ENCODE measurements around the gene ZNF777.

ZNF777 gene

GRCh38 chr7:149466364-149466763 is 5.5 kb upstream of the ZNF777 start:
- no peaks in the 10 kb centered on the region for H3K36me3 ChIP-seq (ENCODE audit: control insufficient read depth in 2 of 2, insufficient read depth in 2 of 2, low read length in 2 of 2)
- no peak overlapping the region for H3K27ac ChIP-seq (ENCODE audit: low read depth in 2 of 2, low read length in 2 of 2)
- H3K4me3 ChIP-seq (ENCODE audit: low read length in 2 of 2) = no peak overlapping the region
- H3K27me3 ChIP-seq (ENCODE audit: control insufficient read depth in 2 of 2, insufficient read depth in 2 of 2, low read length in 2 of 2) = peaks cover 0 to 3% of the 10 kb centered on the region in 2 donors
- H3K9me3 ChIP-seq (ENCODE audit: control insufficient read depth in 2 of 2, low read length in 2 of 2) = no peaks in the 10 kb centered on the region
- no peak overlapping the region for H3K9ac ChIP-seq (ENCODE audit: low read depth in 1 of 2, low read length in 2 of 2)
- H3K4me1 ChIP-seq (ENCODE audit: control insufficient read depth in 2 of 2, insufficient read depth in 2 of 2, low read length in 2 of 2) = no peaks in the 10 kb centered on the region

- Histone ChIP-seq H3K9me3 (ENCODE audit: control insufficient read depth in 2 of 2, low read length in 2 of 2) (no peaks in the 10 kb centered on the region), H3K27ac (ENCODE audit: low read depth in 2 of 2, low read length in 2 of 2) (no peak overlapping the region), H3K9ac (ENCODE audit: low read depth in 1 of 2, low read length in 2 of 2) (no peak overlapping the region), H3K36me3 (ENCODE audit: control insufficient read depth in 2 of 2, insufficient read depth in 2 of 2, low read length in 2 of 2) (no peaks in the 10 kb centered on the region), H3K4me1 (ENCODE audit: control insufficient read depth in 2 of 2, insufficient read depth in 2 of 2, low read length in 2 of 2) (peaks cover 6 to 7% of the 10 kb centered on the region in 2 donors), H3K4me3 (ENCODE audit: low read length in 2 of 2) (no peak overlapping the region), H3K27me3 (ENCODE audit: control insufficient read depth in 2 of 2, insufficient read depth in 2 of 2, low read length in 2 of 2) (peaks cover 0 to 3% of the 10 kb centered on the region in 2 donors)
These were observed 2.8 kb upstream of the ZNF777 start for GRCh38 chr7:149463500-149464161.

- Histone ChIP-seq H3K4me3 (ENCODE audit: low read length in 2 of 2) (no peak overlapping the region), H3K4me1 (ENCODE audit: control insufficient read depth in 2 of 2, insufficient read depth in 2 of 2, low read length in 2 of 2) (peaks cover 6 to 7% of the 10 kb centered on the region in 2 donors), H3K36me3 (ENCODE audit: control insufficient read depth in 2 of 2, insufficient read depth in 2 of 2, low read length in 2 of 2) (no peaks in the 10 kb centered on the region), H3K9me3 (ENCODE audit: control insufficient read depth in 2 of 2, low read length in 2 of 2) (no peaks in the 10 kb centered on the region), H3K27me3 (ENCODE audit: control insufficient read depth in 2 of 2, insufficient read depth in 2 of 2, low read length in 2 of 2) (peaks cover 0 to 3% of the 10 kb centered on the region in 2 donors), H3K27ac (ENCODE audit: low read depth in 2 of 2, low read length in 2 of 2) (no peak overlapping the region), H3K9ac (ENCODE audit: low read depth in 1 of 2, low read length in 2 of 2) (no peak overlapping the region)
These were observed 1.2 kb upstream of the ZNF777 start for GRCh38 chr7:149462101-149462520.

GRCh38 chr7:149459540-149460452 is 1.1 kb downstream of the ZNF777 start:
- Histone ChIP-seq H3K4me3 (ENCODE audit: low read length in 2 of 2) (peak overlapping the region; percentile 65 to 71), H3K9me3 (ENCODE audit: control insufficient read depth in 2 of 2, low read length in 2 of 2) (no peaks in the 10 kb centered on the region), H3K27ac (ENCODE audit: low read depth in 2 of 2, low read length in 2 of 2) (no peak overlapping the region), H3K27me3 (ENCODE audit: control insufficient read depth in 2 of 2, insufficient read depth in 2 of 2, low read length in 2 of 2) (peaks cover 0 to 3% of the 10 kb centered on the region in 2 donors), H3K36me3 (ENCODE audit: control insufficient read depth in 2 of 2, insufficient read depth in 2 of 2, low read length in 2 of 2) (peaks cover 10 to 12% of the 10 kb centered on the region in 2 donors), H3K9ac (ENCODE audit: low read depth in 1 of 2, low read length in 2 of 2) (peak overlapping the region in 1 of 2 donors; percentile 84), H3K4me1 (ENCODE audit: control insufficient read depth in 2 of 2, insufficient read depth in 2 of 2, low read length in 2 of 2) (peaks cover 6 to 7% of the 10 kb centered on the region in 2 donors)

GRCh38 chr7:149459201-149459539 is 1.7 kb downstream of the ZNF777 start:
- Histone ChIP-seq H3K27me3 (ENCODE audit: control insufficient read depth in 2 of 2, insufficient read depth in 2 of 2, low read length in 2 of 2) (peaks cover 0 to 3% of the 10 kb centered on the region in 2 donors), H3K4me1 (ENCODE audit: control insufficient read depth in 2 of 2, insufficient read depth in 2 of 2, low read length in 2 of 2) (peaks cover 6 to 7% of the 10 kb centered on the region in 2 donors), H3K36me3 (ENCODE audit: control insufficient read depth in 2 of 2, insufficient read depth in 2 of 2, low read length in 2 of 2) (peaks cover 15 to 18% of the 10 kb centered on the region in 2 donors), H3K9me3 (ENCODE audit: control insufficient read depth in 2 of 2, low read length in 2 of 2) (no peaks in the 10 kb centered on the region), H3K27ac (ENCODE audit: low read depth in 2 of 2, low read length in 2 of 2) (no peak overlapping the region), H3K4me3 (ENCODE audit: low read length in 2 of 2) (peak overlapping the region; percentile 55 to 62), H3K9ac (ENCODE audit: low read depth in 1 of 2, low read length in 2 of 2) (peak overlapping the region in 1 of 2 donors; percentile 34)

- peaks cover 23 to 27% of the 10 kb centered on the region in 2 donors for H3K36me3 ChIP-seq (ENCODE audit: control insufficient read depth in 2 of 2, insufficient read depth in 2 of 2, low read length in 2 of 2)
- H3K9me3 ChIP-seq (ENCODE audit: control insufficient read depth in 2 of 2, low read length in 2 of 2) = no peaks in the 10 kb centered on the region
- no peak overlapping the region for H3K4me3 ChIP-seq (ENCODE audit: low read length in 2 of 2)
- H3K27me3 ChIP-seq (ENCODE audit: control insufficient read depth in 2 of 2, insufficient read depth in 2 of 2, low read length in 2 of 2) = peaks cover 0 to 3% of the 10 kb centered on the region in 2 donors
- H3K4me1 ChIP-seq (ENCODE audit: control insufficient read depth in 2 of 2, insufficient read depth in 2 of 2, low read length in 2 of 2) = peaks cover 6 to 7% of the 10 kb centered on the region in 2 donors
- H3K27ac ChIP-seq (ENCODE audit: low read depth in 2 of 2, low read length in 2 of 2) = no peak overlapping the region
- no peak overlapping the region for H3K9ac ChIP-seq (ENCODE audit: low read depth in 1 of 2, low read length in 2 of 2)
These were observed 2.6 kb downstream of the ZNF777 start for GRCh38 chr7:149458235-149458634.

GRCh38 chr7:149457766-149458165 is 3.1 kb downstream of the ZNF777 start:
- peaks cover 0 to 3% of the 10 kb centered on the region in 2 donors for H3K27me3 ChIP-seq (ENCODE audit: control insufficient read depth in 2 of 2, insufficient read depth in 2 of 2, low read length in 2 of 2)
- peaks cover 26 to 31% of the 10 kb centered on the region in 2 donors for H3K36me3 ChIP-seq (ENCODE audit: control insufficient read depth in 2 of 2, insufficient read depth in 2 of 2, low read length in 2 of 2)
- no peak overlapping the region for H3K9ac ChIP-seq (ENCODE audit: low read depth in 1 of 2, low read length in 2 of 2)
- no peaks in the 10 kb centered on the region for H3K9me3 ChIP-seq (ENCODE audit: control insufficient read depth in 2 of 2, low read length in 2 of 2)
- H3K4me1 ChIP-seq (ENCODE audit: control insufficient read depth in 2 of 2, insufficient read depth in 2 of 2, low read length in 2 of 2) = peaks cover 6 to 7% of the 10 kb centered on the region in 2 donors
- H3K4me3 ChIP-seq (ENCODE audit: low read length in 2 of 2) = no peak overlapping the region
- H3K27ac ChIP-seq (ENCODE audit: low read depth in 2 of 2, low read length in 2 of 2) = no peak overlapping the region

GRCh38 chr7:149456506-149457421 is 4.1 kb downstream of the ZNF777 start:
- H3K36me3 ChIP-seq (ENCODE audit: control insufficient read depth in 2 of 2, insufficient read depth in 2 of 2, low read length in 2 of 2) = peaks cover 27 to 34% of the 10 kb centered on the region in 2 donors
- H3K27me3 ChIP-seq (ENCODE audit: control insufficient read depth in 2 of 2, insufficient read depth in 2 of 2, low read length in 2 of 2) = no peaks in the 10 kb centered on the region
- H3K27ac ChIP-seq (ENCODE audit: low read depth in 2 of 2, low read length in 2 of 2) = no peak overlapping the region
- H3K9ac ChIP-seq (ENCODE audit: low read depth in 1 of 2, low read length in 2 of 2) = no peak overlapping the region
- H3K4me1 ChIP-seq (ENCODE audit: control insufficient read depth in 2 of 2, insufficient read depth in 2 of 2, low read length in 2 of 2) = peaks cover 6 to 7% of the 10 kb centered on the region in 2 donors
- H3K9me3 ChIP-seq (ENCODE audit: control insufficient read depth in 2 of 2, low read length in 2 of 2) = no peaks in the 10 kb centered on the region
- no peak overlapping the region for H3K4me3 ChIP-seq (ENCODE audit: low read length in 2 of 2)

GRCh38 chr7:149455175-149455950 is 5.5 kb downstream of the ZNF777 start:
- Histone ChIP-seq H3K27ac (ENCODE audit: low read depth in 2 of 2, low read length in 2 of 2) (no peak overlapping the region), H3K9ac (ENCODE audit: low read depth in 1 of 2, low read length in 2 of 2) (no peak overlapping the region), H3K36me3 (ENCODE audit: control insufficient read depth in 2 of 2, insufficient read depth in 2 of 2, low read length in 2 of 2) (peaks cover 35 to 43% of the 10 kb centered on the region in 2 donors), H3K27me3 (ENCODE audit: control insufficient read depth in 2 of 2, insufficient read depth in 2 of 2, low read length in 2 of 2) (no peaks in the 10 kb centered on the region), H3K4me3 (ENCODE audit: low read length in 2 of 2) (no peak overlapping the region), H3K4me1 (ENCODE audit: control insufficient read depth in 2 of 2, insufficient read depth in 2 of 2, low read length in 2 of 2) (peaks cover 6 to 7% of the 10 kb centered on the region in 2 donors), H3K9me3 (ENCODE audit: control insufficient read depth in 2 of 2, low read length in 2 of 2) (no peaks in the 10 kb centered on the region)
